Mesodermal cell (in vitro differentiated cells): ENCODE results near the gene INCA1.

Experiments used
- H3K27ac ChIP-seq: 2 replicates; pipeline ENCODE4 v1.7.0; 2013; ENCODE audit warnings: mild to moderate bottlenecking, low read depth, low read length, moderate library complexity; ENCODE audit not compliant: severe bottlenecking
- H3K36me3 ChIP-seq: 2 replicates; pipeline ENCODE4 v1.7.1; 2013; ENCODE audit warnings: mild to moderate bottlenecking, low read length, moderate library complexity; ENCODE audit not compliant: control insufficient read depth, insufficient read depth
- H3K4me1 ChIP-seq: one replicate; pipeline ENCODE4 v1.7.1; 2013; ENCODE audit warnings: mild to moderate bottlenecking, low read length; ENCODE audit not compliant: insufficient read depth, control insufficient read depth, poor library complexity, severe bottlenecking
- H3K4me3 ChIP-seq: 2 replicates; pipeline ENCODE4 v1.7.0; 2013; ENCODE audit warnings: low read length, control low read depth, mild to moderate bottlenecking; ENCODE audit not compliant: insufficient read depth, poor library complexity, severe bottlenecking; ENCODE audit errors: extremely low read depth
- H3K9me3 ChIP-seq: 2 replicates; pipeline ENCODE4 v1.7.1; 2013; ENCODE audit warnings: mild to moderate bottlenecking, low read length, moderate library complexity; ENCODE audit not compliant: control insufficient read depth
- WGBS, 2 experiments: methylation state at CpG; one replicate each; pipeline ENCODE4 v1.1.5; 2013; ENCODE audit warnings: missing lambda C conversion rate in 2 of 2; ENCODE audit not compliant: insufficient coverage in 2 of 2; 5-methylcytosine and 5-hydroxymethylcytosine counted together

Gene INCA1

GRCh38 chr17:4947411-4948165 is 49.7 kb downstream of the INCA1 start:
- peaks cover 46% of the 10 kb centered on the region for H3K4me1 ChIP-seq
- WGBS, 2 experiments: 0% methylated on average over 33 to 39 of the region's 56 CpGs
- H3K36me3 ChIP-seq: peaks cover 53% of the 10 kb centered on the region
- H3K9me3 ChIP-seq: no peaks in the 10 kb centered on the region
- H3K4me3 ChIP-seq: peak overlapping the region; percentile 98
- peak overlapping the region; percentile 97 for H3K27ac ChIP-seq

- 0 to 5% methylated on average over 2 to 5 of the region's 7 CpGs for WGBS, 2 experiments
- Histone ChIP-seq H3K9me3 (no peaks in the 10 kb centered on the region), H3K4me3 (peak overlapping the region; percentile 98), H3K27ac (peak overlapping the region; percentile 57), H3K36me3 (peaks cover 59% of the 10 kb centered on the region), H3K4me1 (peaks cover 50% of the 10 kb centered on the region)
These were observed 50.3 kb downstream of the INCA1 start for GRCh38 chr17:4947010-4947410.

GRCh38 chr17:4946312-4946976 is 50.9 kb downstream of the INCA1 start:
- 53 to 56% methylated on average over 7 to 10 of the region's 16 CpGs for WGBS, 2 experiments
- peak overlapping the region; percentile 32 for H3K27ac ChIP-seq
- no peaks in the 10 kb centered on the region for H3K9me3 ChIP-seq
- peaks cover 50% of the 10 kb centered on the region for H3K4me1 ChIP-seq
- peak overlapping the region; percentile 98 for H3K4me3 ChIP-seq
- peaks cover 63% of the 10 kb centered on the region for H3K36me3 ChIP-seq

GRCh38 chr17:4945944-4946280 is 51.4 kb downstream of the INCA1 start:
- H3K27ac ChIP-seq: peak overlapping the region; percentile 11
- H3K9me3 ChIP-seq: no peaks in the 10 kb centered on the region
- H3K4me1 ChIP-seq: peaks cover 49% of the 10 kb centered on the region
- peaks cover 63% of the 10 kb centered on the region for H3K36me3 ChIP-seq
- peak overlapping the region; percentile 98 for H3K4me3 ChIP-seq
- 38 to 62% methylated on average over 1 to 3 of the region's 4 CpGs for WGBS, 2 experiments

GRCh38 chr17:4945176-4945943 is 52.0 kb downstream of the INCA1 start:
- Histone ChIP-seq H3K27ac (peak overlapping the region; percentile 84), H3K9me3 (no peaks in the 10 kb centered on the region), H3K4me3 (peak overlapping the region; percentile 98), H3K4me1 (peaks cover 43% of the 10 kb centered on the region), H3K36me3 (peaks cover 63% of the 10 kb centered on the region)
- WGBS, 2 experiments: 59 to 73% methylated on average over 4 to 6 of the region's 7 CpGs

GRCh38 chr17:4944554-4945175 is 52.7 kb downstream of the INCA1 start:
- Histone ChIP-seq H3K27ac (peak overlapping the region; percentile 84), H3K4me1 (peaks cover 43% of the 10 kb centered on the region), H3K36me3 (peaks cover 63% of the 10 kb centered on the region), H3K9me3 (no peaks in the 10 kb centered on the region), H3K4me3 (peak overlapping the region; percentile 98)
- WGBS, 2 experiments: 96 to 100% methylated on average over 1 to 4 of the region's 8 CpGs

- H3K4me3 ChIP-seq: no peak overlapping the region
- H3K4me1 ChIP-seq: peaks cover 43% of the 10 kb centered on the region
- H3K9me3 ChIP-seq: no peaks in the 10 kb centered on the region
- peak overlapping the region; percentile 84 for H3K27ac ChIP-seq
- H3K36me3 ChIP-seq: peaks cover 63% of the 10 kb centered on the region
- WGBS, 2 experiments: 79 to 100% methylated on average over 1 to 2 of the region's 3 CpGs
These were observed 53.2 kb downstream of the INCA1 start for GRCh38 chr17:4944163-4944553.

- Histone ChIP-seq H3K27ac (no peak overlapping the region), H3K4me3 (no peak overlapping the region), H3K4me1 (peaks cover 49% of the 10 kb centered on the region), H3K9me3 (no peaks in the 10 kb centered on the region), H3K36me3 (peaks cover 64% of the 10 kb centered on the region)
- WGBS, 2 experiments: 93 to 97% methylated on average over 3 to 6 of the region's 13 CpGs
These were observed 54.4 kb downstream of the INCA1 start for GRCh38 chr17:4942760-4943508.

- Histone ChIP-seq H3K27ac (peak overlapping the region; percentile 93), H3K9me3 (no peaks in the 10 kb centered on the region), H3K4me3 (peak overlapping the region; percentile 81), H3K4me1 (peaks cover 49% of the 10 kb centered on the region), H3K36me3 (peaks cover 67% of the 10 kb centered on the region)
- 79 to 90% methylated on average over 3 to 4 of the region's 4 CpGs for WGBS, 2 experiments
These were observed 56.1 kb downstream of the INCA1 start for GRCh38 chr17:4941319-4941610.
